Measurements from ENCODE around the gene NELFB. TPM values are rescaled to one million over a fixed set of nuclear protein-coding genes. Genes with fewer than 3 reads are reported as not detected.

NELFB gene
- total RNA-seq, 2 donors from 2014 or later: 73.3 to 86.6 TPM

GRCh38 chr9:137305060-137305797 is 50.1 kb downstream of the NELFB start:
- Mint-ChIP-seq H3K4me3 (no peak overlapping the region), H3K27ac (peak overlapping the region; percentile 39), H3K9me3 (no peaks in the 10 kb centered on the region), H3K27me3 (ENCODE audit: insufficient read depth) (peaks cover 6% of the 10 kb centered on the region), H3K4me1 (peaks cover 9% of the 10 kb centered on the region), H3K36me3 (ENCODE audit: low read depth) (no peaks in the 10 kb centered on the region)
- 78 to 81% methylated on average over 21 to 36 of the region's 36 CpGs for WGBS, 2 experiments (ENCODE audit: insufficient coverage in 1 of 2, insufficient read length in 1 of 2)
- Histone ChIP-seq H3K4me3 (ENCODE audit: low read length) (no peak overlapping the region), H3K4me1 (ENCODE audit: control insufficient read depth, insufficient read depth, low read length) (no peaks in the 10 kb centered on the region), H3K27me3 (ENCODE audit: control insufficient read depth, insufficient read depth, low read length, poor library complexity, severe bottlenecking) (peaks cover 16% of the 10 kb centered on the region), H3K36me3 (ENCODE audit: control insufficient read depth, insufficient read depth, low read length) (no peaks in the 10 kb centered on the region), H3K9me3 (ENCODE audit: control insufficient read depth, low read length) (no peaks in the 10 kb centered on the region), H3K9ac (ENCODE audit: extremely low read depth, low read length, poor library complexity, severe bottlenecking) (no peak overlapping the region), H3K27ac (ENCODE audit: low read depth, low read length) (peak overlapping the region; percentile 98)
- DNase-seq: peak; percentile 86
- no peak for TF ChIP-seq CTCF (conservative IDR thresholded peaks at IDR 0.05)

GRCh38 chr9:137305798-137306065 is 50.6 kb downstream of the NELFB start:
- Histone ChIP-seq H3K9me3 (ENCODE audit: control insufficient read depth, low read length) (no peaks in the 10 kb centered on the region), H3K36me3 (ENCODE audit: control insufficient read depth, insufficient read depth, low read length) (no peaks in the 10 kb centered on the region), H3K27ac (ENCODE audit: low read depth, low read length) (peak overlapping the region; percentile 98), H3K4me3 (ENCODE audit: low read length) (no peak overlapping the region), H3K9ac (ENCODE audit: extremely low read depth, low read length, poor library complexity, severe bottlenecking) (no peak overlapping the region), H3K27me3 (ENCODE audit: control insufficient read depth, insufficient read depth, low read length, poor library complexity, severe bottlenecking) (peaks cover 13% of the 10 kb centered on the region), H3K4me1 (ENCODE audit: control insufficient read depth, insufficient read depth, low read length) (no peaks in the 10 kb centered on the region)
- no peaks in the 10 kb centered on the region for H3K36me3 Mint-ChIP-seq (ENCODE audit: low read depth)
- peaks cover 6% of the 10 kb centered on the region for H3K27me3 Mint-ChIP-seq (ENCODE audit: insufficient read depth)
- H3K4me1 Mint-ChIP-seq: peaks cover 9% of the 10 kb centered on the region
- H3K4me3 Mint-ChIP-seq: no peak overlapping the region
- no peaks in the 10 kb centered on the region for H3K9me3 Mint-ChIP-seq
- no peak for TF ChIP-seq CTCF (conservative IDR thresholded peaks at IDR 0.05)
- no peak overlapping the region for H3K27ac Mint-ChIP-seq
- WGBS, 2 experiments (ENCODE audit: insufficient coverage in 1 of 2, insufficient read length in 1 of 2): 74 to 78% methylated on average over 3 to 8 of the region's 8 CpGs
- no peak for DNase-seq

- TF ChIP-seq CTCF (conservative IDR thresholded peaks at IDR 0.05): no peak
- Histone ChIP-seq H3K9ac (ENCODE audit: extremely low read depth, low read length, poor library complexity, severe bottlenecking) (no peak overlapping the region), H3K36me3 (ENCODE audit: control insufficient read depth, insufficient read depth, low read length) (no peaks in the 10 kb centered on the region), H3K4me1 (ENCODE audit: control insufficient read depth, insufficient read depth, low read length) (no peaks in the 10 kb centered on the region), H3K27ac (ENCODE audit: low read depth, low read length) (peak overlapping the region; percentile 98), H3K27me3 (ENCODE audit: control insufficient read depth, insufficient read depth, low read length, poor library complexity, severe bottlenecking) (peaks cover 13% of the 10 kb centered on the region), H3K4me3 (ENCODE audit: low read length) (no peak overlapping the region), H3K9me3 (ENCODE audit: control insufficient read depth, low read length) (no peaks in the 10 kb centered on the region)
- Mint-ChIP-seq H3K9me3 (no peaks in the 10 kb centered on the region), H3K4me1 (peaks cover 9% of the 10 kb centered on the region), H3K27ac (no peak overlapping the region), H3K27me3 (ENCODE audit: insufficient read depth) (peaks cover 6% of the 10 kb centered on the region), H3K36me3 (ENCODE audit: low read depth) (no peaks in the 10 kb centered on the region), H3K4me3 (no peak overlapping the region)
- 85 to 87% methylated on average over 24 to 30 of the region's 30 CpGs for WGBS, 2 experiments (ENCODE audit: insufficient coverage in 1 of 2, insufficient read length in 1 of 2)
- DNase-seq: peak; percentile 65
Measured at GRCh38 chr9:137306066-137306849, 51.1 kb downstream of the NELFB start.

All from endodermal cell (in vitro differentiated cells).